Stimulated activated CD4-positive, alpha-beta T cell treated with anti-CD3 and anti-CD28 coated beads, Interleukin-4, amount 100 ng/mL, for 1 hour (primary cell): ENCODE measurements around the gene UCP3.

Experiments used
- DNase-seq: peaks from one replicate; pipeline ENCODE4 v3.0.0-alpha.2; 2020

UCP3 gene

DNA sequence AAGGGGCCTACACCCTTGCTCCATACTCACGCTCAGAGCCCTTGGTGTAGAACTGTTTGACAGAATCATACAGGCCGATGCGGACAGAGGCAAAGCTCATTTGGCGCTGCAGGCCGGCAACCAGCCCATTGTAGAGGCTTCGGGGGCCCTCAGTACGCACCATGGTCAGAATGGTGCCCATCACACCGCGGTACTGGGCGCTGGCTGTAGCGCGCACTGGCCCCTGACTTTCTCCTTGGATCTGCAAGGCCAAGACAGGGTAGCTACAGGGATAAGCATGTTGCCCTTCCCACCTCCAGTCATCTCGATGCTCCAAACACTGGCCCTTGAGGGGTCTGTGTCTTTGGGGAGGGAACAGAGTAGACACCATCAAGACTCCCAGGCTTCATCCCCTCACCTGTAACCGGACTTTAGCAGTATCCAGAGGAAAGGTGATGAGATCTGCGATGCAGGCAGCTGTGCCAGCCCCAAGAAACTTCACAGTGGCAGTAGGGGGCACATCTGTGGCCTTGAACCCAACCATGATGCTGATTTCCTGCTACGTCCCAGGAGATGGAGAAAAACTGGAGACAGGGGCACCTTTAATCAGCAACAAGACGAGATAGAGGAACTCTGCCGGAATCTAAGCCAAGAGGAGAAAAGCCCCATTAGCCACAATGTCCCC, 30.9 kb downstream of the UCP3 start:
- no peak for DNase-seq

- DNase-seq: no peak
Measured at GRCh38 chr11:73976451-73977151, 32.3 kb downstream of the UCP3 start.

DNA sequence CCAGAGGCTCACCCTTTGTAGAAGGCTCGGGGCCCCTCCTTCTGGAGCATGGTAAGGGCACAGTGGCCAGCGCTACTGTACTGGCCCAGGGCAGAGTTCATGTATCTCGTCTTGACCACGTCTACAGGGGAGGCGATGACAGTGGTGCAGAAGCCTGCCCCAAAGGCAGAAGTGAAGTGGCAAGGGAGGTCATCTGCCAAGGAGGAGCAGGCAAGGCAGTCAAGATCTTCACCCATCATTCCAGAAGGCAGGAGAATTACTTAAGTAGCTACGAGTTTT, 33.5 kb downstream of the UCP3 start:
- no peak for DNase-seq

- DNase-seq: no peak
Measured at GRCh38 chr11:73974604-73975478, 34.0 kb downstream of the UCP3 start.

- DNase-seq: no peak
Measured at GRCh38 chr11:73972620-73973449, 36.0 kb downstream of the UCP3 start.

DNA sequence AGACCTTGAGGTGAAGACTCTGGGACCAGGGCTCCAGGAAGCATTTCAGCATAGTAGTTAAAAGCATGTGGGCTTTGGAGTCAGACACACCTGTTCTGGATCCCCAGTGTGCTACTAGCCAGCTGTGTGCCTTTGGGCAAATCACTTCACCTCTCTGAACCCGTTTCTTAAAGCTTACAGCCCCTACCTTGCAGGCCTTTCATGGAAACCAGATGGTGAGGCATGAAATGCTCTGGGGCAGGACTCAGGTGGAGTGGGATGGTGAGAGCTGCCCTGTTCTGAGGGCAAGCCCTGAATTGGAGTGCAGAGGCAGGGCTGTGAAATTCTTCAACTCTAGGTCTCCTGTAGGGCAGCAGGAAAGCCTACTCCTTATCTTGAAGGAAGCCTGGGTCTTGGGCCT, 36.7 kb downstream of the UCP3 start:
- no peak for DNase-seq

- no peak for DNase-seq
Measured at GRCh38 chr11:73971175-73971719, 37.6 kb downstream of the UCP3 start.

GRCh38 chr11:73969991-73970800, 38.7 kb downstream of the UCP3 start:
- DNase-seq: no peak

GRCh38 chr11:73969091-73969490, 39.8 kb downstream of the UCP3 start:
- DNase-seq: no peak

GRCh38 chr11:73968356-73968966, 40.4 kb downstream of the UCP3 start:
- DNase-seq: no peak

GRCh38 chr11:73965764-73966121, 43.1 kb downstream of the UCP3 start:
- DNase-seq: no peak

- DNase-seq: no peak
Measured at GRCh38 chr11:73965076-73965763, 43.7 kb downstream of the UCP3 start.

- no peak for DNase-seq
Measured at GRCh38 chr11:73963861-73964260, 45.0 kb downstream of the UCP3 start.

DNA sequence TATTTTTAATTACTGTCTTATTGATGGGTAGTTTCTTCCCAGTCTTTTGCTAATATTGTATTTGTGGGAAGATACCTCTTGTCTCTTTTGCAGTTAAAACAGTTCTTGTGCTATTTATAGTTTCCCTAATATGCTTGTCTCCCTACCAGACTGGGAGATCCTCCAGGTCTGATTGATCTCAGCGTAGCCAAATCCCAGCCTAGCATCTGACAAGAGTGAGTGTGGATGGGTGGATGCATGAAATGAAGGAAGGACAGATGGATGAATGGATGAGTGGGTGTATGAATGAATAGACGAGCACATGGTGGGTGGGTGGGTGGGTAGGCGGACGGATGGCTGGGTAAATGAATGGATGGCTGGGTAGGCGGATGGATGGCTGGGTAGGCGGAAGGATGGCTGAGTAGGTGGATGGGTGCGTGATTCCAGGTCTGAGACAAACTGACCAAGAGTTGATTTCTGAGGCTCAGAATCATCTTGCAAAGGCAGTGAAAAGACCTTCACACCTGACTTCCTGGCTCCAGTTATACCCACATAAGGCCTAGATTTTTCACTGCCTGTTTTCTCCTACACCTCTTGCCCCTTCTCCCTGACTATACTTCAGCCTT, 46.7 kb downstream of the UCP3 start:
- no peak for DNase-seq

DNA sequence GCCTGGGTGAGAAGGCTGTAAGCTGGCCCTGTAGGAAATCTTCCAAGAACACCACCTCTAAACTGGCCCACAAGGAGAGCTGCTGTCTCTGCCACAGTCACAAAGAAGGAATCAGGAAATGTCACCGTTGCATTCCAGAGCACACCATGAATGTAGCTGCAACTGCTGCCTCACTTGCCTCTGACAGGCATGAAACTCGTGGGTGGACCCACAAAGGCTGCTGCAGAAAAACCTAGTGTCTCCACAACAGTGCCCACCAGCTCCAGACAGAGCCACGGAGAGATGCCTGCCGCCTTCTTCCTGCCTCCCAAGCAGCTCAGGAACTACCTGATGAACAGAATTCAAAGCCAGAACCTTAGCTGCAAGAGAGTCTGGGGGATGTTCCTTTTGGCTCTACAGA, 47.6 kb downstream of the UCP3 start:
- no peak for DNase-seq

DNA sequence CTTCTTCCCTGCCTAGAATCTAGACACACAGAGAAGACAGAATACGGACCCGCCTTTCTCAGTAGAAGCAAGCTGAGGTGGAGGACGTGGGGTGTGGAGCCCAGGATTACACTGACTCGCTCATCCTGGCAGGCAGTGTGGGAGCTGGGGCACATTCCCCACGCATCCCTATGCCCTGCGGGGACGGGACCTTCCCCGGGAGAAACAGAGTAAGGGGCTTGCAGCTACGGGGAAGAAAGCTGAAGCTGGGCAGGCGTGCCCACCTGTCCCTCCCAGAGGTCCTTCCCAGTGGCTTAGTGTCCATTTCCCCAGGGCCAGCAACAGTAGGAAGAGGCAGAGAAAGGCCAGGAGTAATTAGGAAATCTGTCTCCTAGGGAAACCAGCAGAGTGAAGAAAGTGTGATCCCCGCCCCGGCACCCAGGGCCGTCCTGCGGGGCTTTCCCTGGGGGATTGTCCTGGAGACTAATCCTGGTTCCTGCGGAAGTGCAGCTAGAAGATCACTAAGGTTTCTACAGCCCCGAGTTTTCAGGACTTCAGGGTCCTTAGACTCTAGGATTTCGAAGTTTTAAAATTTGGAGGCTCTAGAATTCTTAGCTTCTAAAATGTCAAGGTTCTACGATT, 50.3 kb downstream of the UCP3 start:
- no peak for DNase-seq

DNA sequence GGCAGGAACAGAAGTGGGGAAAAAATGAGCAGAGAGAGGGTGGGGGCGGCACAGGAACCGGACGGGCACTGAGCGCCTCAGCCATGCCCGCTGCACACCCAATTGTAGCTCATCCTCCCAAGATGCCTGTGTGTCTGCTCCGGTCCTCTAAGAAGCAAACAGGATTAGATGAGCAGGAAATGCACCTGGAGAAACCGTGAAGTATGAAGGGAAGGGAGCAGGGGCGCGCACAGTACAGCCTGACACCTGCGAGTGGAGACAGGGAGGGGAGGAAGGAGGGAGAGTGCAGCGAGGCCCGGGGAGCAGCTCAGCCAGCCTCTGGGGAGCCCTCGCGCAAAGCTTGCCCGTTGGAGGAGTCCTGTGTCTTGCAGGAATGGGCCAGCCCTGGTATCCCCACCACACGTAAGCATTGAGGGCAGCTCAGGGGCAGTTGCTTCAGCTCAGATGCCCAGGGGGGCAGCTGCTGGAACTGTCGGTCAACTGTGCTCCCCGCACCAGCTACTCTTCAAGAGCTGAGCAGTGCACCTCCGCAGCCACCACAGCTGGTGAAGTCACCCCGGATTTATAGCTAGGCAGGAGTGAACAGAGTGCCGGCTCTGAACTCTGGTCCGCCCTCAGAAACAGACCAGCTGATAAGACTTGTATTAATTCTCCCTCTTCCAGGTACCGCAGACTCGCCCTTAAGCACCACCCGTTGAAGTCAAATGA, 51.1 kb downstream of the UCP3 start:
- no peak for DNase-seq

DNA sequence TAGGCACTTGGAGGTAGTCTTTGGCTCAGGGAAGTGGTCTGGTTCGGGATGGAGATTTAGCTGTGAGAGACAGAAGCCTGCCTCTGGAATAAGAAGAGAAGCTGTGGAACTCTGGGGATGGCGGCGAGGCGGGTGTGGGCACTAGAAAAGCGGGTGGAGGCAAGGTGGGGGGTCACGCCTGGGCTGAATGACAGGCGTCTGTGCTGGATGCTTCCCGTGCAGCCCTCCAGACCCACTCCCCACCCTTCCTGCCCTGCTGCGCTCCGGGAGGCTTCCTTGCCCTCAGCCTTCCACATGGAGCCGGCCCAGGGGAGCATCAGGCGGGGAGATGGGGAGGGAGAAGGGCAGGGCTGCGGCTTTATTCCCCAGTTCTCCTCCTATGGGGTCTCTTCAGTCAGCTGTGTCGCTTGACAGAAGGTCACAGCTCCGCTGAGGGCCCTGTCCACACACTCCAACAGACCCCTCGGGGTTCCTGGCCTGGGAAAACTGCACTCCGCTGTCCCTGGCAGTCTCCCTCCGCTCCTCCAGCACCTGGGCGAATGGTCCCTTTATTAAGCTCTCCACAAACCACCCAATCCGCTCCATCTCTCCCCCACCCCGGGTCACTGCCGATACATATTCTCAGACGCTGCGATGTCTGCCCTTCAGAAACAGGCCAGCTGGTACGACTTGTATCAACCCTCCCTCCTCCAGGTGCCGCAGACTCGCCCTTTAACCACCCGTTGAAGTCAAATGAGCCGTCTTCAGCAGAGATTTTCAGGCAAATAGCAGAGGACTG, 51.8 kb downstream of the UCP3 start:
- DNase-seq: no peak

GRCh38 chr11:73951797-73952196, 57.1 kb downstream of the UCP3 start:
- DNase-seq: no peak
